Measurements from ENCODE around the gene ZNF575. TPM values are rescaled to one million over a fixed set of nuclear protein-coding genes. Genes with fewer than 3 reads are reported as not detected.

ZNF575 gene
- total and polyA plus RNA-seq, 4 donors: 0.63 to 4.6 (median 1.6) TPM

GRCh38 chr19:43581467-43581866 lies 48.5 kb downstream of the ZNF575 start:
- Histone ChIP-seq H3K27ac (ENCODE audit: low read depth in 1 of 2, low read length in 2 of 2) (no peak overlapping the region), H3K9me3 (ENCODE audit: control insufficient read depth, low read length) (no peaks in the 10 kb centered on the region), H3K4me3 (ENCODE audit: low read length in 2 of 2) (no peak overlapping the region), H3K36me3 (ENCODE audit: control insufficient read depth in 1 of 2, insufficient read depth in 2 of 2, low read length in 1 of 2) (no peaks in the 10 kb centered on the region), H3K27me3 (ENCODE audit: control insufficient read depth in 1 of 2, insufficient read depth in 2 of 2, low read length in 1 of 2) (no peaks in the 10 kb centered on the region), H3K4me1 (ENCODE audit: control insufficient read depth in 1 of 2, insufficient read depth in 2 of 2, low read length in 2 of 2) (no peaks in the 10 kb centered on the region)
- intact Hi-C loops (cut with DNase I): no loop called here
- DNase-seq (no peak), ATAC-seq (ENCODE audit: low FRiP score) (no peak)
- WGBS, 2 donors: 52 to 54% methylated on average over 7 of the region's 7 CpGs

GRCh38 chr19:43582495-43582894 lies 49.5 kb downstream of the ZNF575 start:
- no peak for ATAC-seq (ENCODE audit: low FRiP score)
- Histone ChIP-seq H3K9me3 (ENCODE audit: control insufficient read depth, low read length) (no peaks in the 10 kb centered on the region), H3K36me3 (ENCODE audit: control insufficient read depth in 1 of 2, insufficient read depth in 2 of 2, low read length in 1 of 2) (no peaks in the 10 kb centered on the region), H3K27me3 (ENCODE audit: control insufficient read depth in 1 of 2, insufficient read depth in 2 of 2, low read length in 1 of 2) (no peaks in the 10 kb centered on the region), H3K4me1 (ENCODE audit: control insufficient read depth in 1 of 2, insufficient read depth in 2 of 2, low read length in 2 of 2) (no peaks in the 10 kb centered on the region), H3K27ac (ENCODE audit: low read depth in 1 of 2, low read length in 2 of 2) (no peak overlapping the region), H3K4me3 (ENCODE audit: low read length in 2 of 2) (no peak overlapping the region)
- intact Hi-C loops (cut with DNase I): no loop called here
- 92% methylated on average over 2 of the region's 2 CpGs for WGBS, 2 donors
- no peak for DNase-seq

- Histone ChIP-seq H3K27ac (ENCODE audit: low read depth in 1 of 2, low read length in 2 of 2) (no peak overlapping the region), H3K9me3 (ENCODE audit: control insufficient read depth, low read length) (no peaks in the 10 kb centered on the region), H3K27me3 (ENCODE audit: control insufficient read depth in 1 of 2, insufficient read depth in 2 of 2, low read length in 1 of 2) (no peaks in the 10 kb centered on the region), H3K4me3 (ENCODE audit: low read length in 2 of 2) (no peak overlapping the region), H3K36me3 (ENCODE audit: control insufficient read depth in 1 of 2, insufficient read depth in 2 of 2, low read length in 1 of 2) (no peaks in the 10 kb centered on the region), H3K4me1 (ENCODE audit: control insufficient read depth in 1 of 2, insufficient read depth in 2 of 2, low read length in 2 of 2) (no peaks in the 10 kb centered on the region)
- WGBS, 2 donors: 95 to 96% methylated on average over 1 of the region's 1 CpG
- DNase-seq (no peak), ATAC-seq (ENCODE audit: low FRiP score) (no peak)
- intact Hi-C loops (cut with DNase I): no loop called here
These were observed 51.5 kb downstream of the ZNF575 start for GRCh38 chr19:43584484-43584883.

Other genes with a start within 250 kb of the ZNF575 start
- gene CD177, start 179.5 kb upstream of the ZNF575 start, total RNA-seq: 1 to 10 TPM; 2.1 to 6.0 TPM
- 1 to 10 TPM in 1 of 2 donors, under 1 TPM in 1; 0.13 to 2.8 TPM for gene CD177, start 179.5 kb upstream of the ZNF575 start, polyA plus RNA-seq
- not detected for gene TEX101, start 118.3 kb upstream of the ZNF575 start, total RNA-seq
- not detected for gene TEX101, start 118.3 kb upstream of the ZNF575 start, polyA plus RNA-seq
- gene LYPD3, start 67.6 kb upstream of the ZNF575 start, total RNA-seq: 1 to 10 TPM; 1.2 to 1.6 TPM
- gene LYPD3, start 67.6 kb upstream of the ZNF575 start, polyA plus RNA-seq: 1 to 10 TPM; 1.5 to 2.6 TPM
- gene PHLDB3, start 28.4 kb upstream of the ZNF575 start, total RNA-seq: 10 to 100 TPM in 1 of 2 donors, 1 to 10 TPM in 1; 9.7 to 10.2 TPM
- gene PHLDB3, start 28.4 kb upstream of the ZNF575 start, polyA plus RNA-seq: 10 to 100 TPM in 1 of 2 donors, 1 to 10 TPM in 1; 4.8 to 18.5 TPM
- gene ETHE1, start 6.0 kb upstream of the ZNF575 start, total RNA-seq: 10 to 100 TPM; 21.7 to 30.7 TPM
- gene ETHE1, start 6.0 kb upstream of the ZNF575 start, polyA plus RNA-seq: 10 to 100 TPM; 44.3 to 47.1 TPM
- gene XRCC1, start 42.3 kb downstream of the ZNF575 start, total RNA-seq: 10 to 100 TPM; 22.3 to 30.2 TPM
- 10 to 100 TPM; 12.1 to 27.2 TPM for gene XRCC1, start 42.3 kb downstream of the ZNF575 start, polyA plus RNA-seq
- gene PINLYP, start 42.6 kb downstream of the ZNF575 start, total RNA-seq: 10 to 100 TPM in 1 of 2 donors, 1 to 10 TPM in 1; 8.2 to 10.1 TPM
- 10 to 100 TPM; 20.8 to 22.9 TPM for gene PINLYP, start 42.6 kb downstream of the ZNF575 start, polyA plus RNA-seq
- gene IRGQ, start 62.9 kb downstream of the ZNF575 start, total RNA-seq: 10 to 100 TPM; 20.3 to 25.5 TPM
- 1 to 10 TPM; 4.3 to 7.2 TPM for gene IRGQ, start 62.9 kb downstream of the ZNF575 start, polyA plus RNA-seq
- 10 to 100 TPM; 12.0 to 14.5 TPM for gene ZNF576, start 63.4 kb downstream of the ZNF575 start, total RNA-seq
- 10 to 100 TPM; 11.4 to 15.7 TPM for gene ZNF576, start 63.4 kb downstream of the ZNF575 start, polyA plus RNA-seq
- under 1 TPM; 0.51 to 0.52 TPM for gene SRRM5, start 78.9 kb downstream of the ZNF575 start, total RNA-seq
- gene SRRM5, start 78.9 kb downstream of the ZNF575 start, polyA plus RNA-seq: under 1 TPM in 1 of 2 donors, not detected in 1; 0.69 TPM
- gene ZNF428, start 86.4 kb downstream of the ZNF575 start, total RNA-seq: 10 to 100 TPM; 26.2 to 34.6 TPM
- 10 to 100 TPM; 37.1 to 54.2 TPM for gene ZNF428, start 86.4 kb downstream of the ZNF575 start, polyA plus RNA-seq
- gene CADM4, start 106.7 kb downstream of the ZNF575 start, total RNA-seq: 1 to 10 TPM; 2.9 to 6.5 TPM
- 1 to 10 TPM; 3.1 to 8.1 TPM for gene CADM4, start 106.7 kb downstream of the ZNF575 start, polyA plus RNA-seq
- gene PLAUR, start 137.0 kb downstream of the ZNF575 start, total RNA-seq: 10 to 100 TPM; 41.0 to 51.0 TPM
- gene PLAUR, start 137.0 kb downstream of the ZNF575 start, polyA plus RNA-seq: 10 to 100 TPM; 20.5 to 22.3 TPM
- not detected for gene IRGC, start 182.9 kb downstream of the ZNF575 start, total RNA-seq
- gene IRGC, start 182.9 kb downstream of the ZNF575 start, polyA plus RNA-seq: not detected
- gene SMG9, start 221.8 kb downstream of the ZNF575 start, total RNA-seq: 10 to 100 TPM; 29.2 to 50.6 TPM
- 10 to 100 TPM; 14.9 to 31.1 TPM for gene SMG9, start 221.8 kb downstream of the ZNF575 start, polyA plus RNA-seq
- 1 to 10 TPM; 4.1 to 4.3 TPM for gene KCNN4, start 247.8 kb downstream of the ZNF575 start, total RNA-seq
- gene KCNN4, start 247.8 kb downstream of the ZNF575 start, polyA plus RNA-seq: 1 to 10 TPM; 1.5 to 8.6 TPM